Astrocyte (in vitro differentiated cells and primary cell): ENCODE data around the gene FHIT. TPM values are rescaled to one million over a fixed set of nuclear protein-coding genes. Genes with fewer than 3 reads are reported as not detected.

Experiments
- DNase-seq: peaks from one replicate; pipeline ENCODE4 v3.0.0-alpha.2; 2010; ENCODE audit warnings: low read depth
- FAIRE-seq: peaks from 2 replicates; lab custom pipeline; 2011; peaks lifted over from hg19 to GRCh38; lab: Jason Lieb, UNC
- H2AFZ ChIP-seq: 2 replicates; pipeline ENCODE4 v1.6.0; 2012; ENCODE audit warnings: low read depth, low read length, inconsistent platforms
- H3K27ac ChIP-seq: 2 replicates; pipeline ENCODE4 v1.5.1; 2011; ENCODE audit warnings: low read depth, low read length, inconsistent platforms
- H3K27me3 ChIP-seq: 2 replicates; pipeline ENCODE4 v1.6.0; 2011; ENCODE audit warnings: low read length, inconsistent platforms; ENCODE audit not compliant: insufficient read depth
- H3K36me3 ChIP-seq: 2 replicates; pipeline ENCODE4 v1.5.1; 2011; ENCODE audit warnings: low read length, inconsistent platforms; ENCODE audit not compliant: insufficient read depth
- H3K4me1 ChIP-seq: 2 replicates; pipeline ENCODE4 v1.5.1; 2011; ENCODE audit warnings: low read length, inconsistent platforms; ENCODE audit not compliant: insufficient read depth
- H3K4me2 ChIP-seq: 2 replicates; pipeline ENCODE4 v1.6.0; 2012; ENCODE audit warnings: low read length, inconsistent platforms
- H3K4me3 ChIP-seq: 2 replicates; pipeline ENCODE4 v1.5.1; 2011; ENCODE audit warnings: low read depth, mild to moderate bottlenecking, low read length, inconsistent platforms; ENCODE audit not compliant: insufficient read depth
- H3K79me2 ChIP-seq: 2 replicates; pipeline ENCODE4 v1.6.0; 2012; ENCODE audit warnings: mild to moderate bottlenecking, low read length, inconsistent platforms; ENCODE audit not compliant: insufficient read depth
- H3K9ac ChIP-seq: 2 replicates; pipeline ENCODE4 v1.6.0; 2012; ENCODE audit warnings: mild to moderate bottlenecking, low read length, inconsistent platforms
- H3K9me3 ChIP-seq: 2 replicates; pipeline ENCODE4 v1.5.1; 2012; ENCODE audit warnings: low read depth, mild to moderate bottlenecking, low read length, inconsistent platforms; ENCODE audit not compliant: insufficient read depth
- H4K20me1 ChIP-seq: 2 replicates; pipeline ENCODE4 v1.6.0; 2012; ENCODE audit warnings: low read length, inconsistent platforms; ENCODE audit not compliant: insufficient read depth
- H3K27ac Mint-ChIP-seq: one replicate; pipeline ENCODE4 v1.8.0; 2021; ENCODE audit warnings: mild to moderate bottlenecking, mixed read lengths; ENCODE audit not compliant: unreplicated experiment
- H3K27me3 Mint-ChIP-seq: one replicate; pipeline ENCODE4 v1.8.0; 2021; ENCODE audit warnings: low read depth, mixed read lengths; ENCODE audit not compliant: unreplicated experiment
- H3K36me3 Mint-ChIP-seq: one replicate; pipeline ENCODE4 v1.8.0; 2021; ENCODE audit warnings: low read depth, mixed read lengths; ENCODE audit not compliant: unreplicated experiment
- H3K4me1 Mint-ChIP-seq: one replicate; pipeline ENCODE4 v1.8.0; 2021; ENCODE audit warnings: low read depth, mixed read lengths; ENCODE audit not compliant: unreplicated experiment
- H3K4me3 Mint-ChIP-seq: one replicate; pipeline ENCODE4 v1.8.0; 2021; ENCODE audit warnings: mild to moderate bottlenecking, moderate library complexity, mixed read lengths; ENCODE audit not compliant: unreplicated experiment
- H3K9me3 Mint-ChIP-seq: one replicate; pipeline ENCODE4 v1.8.0; 2021; ENCODE audit warnings: mild to moderate bottlenecking, mixed read lengths; ENCODE audit not compliant: unreplicated experiment
- CTCF ChIP-seq: IDR thresholded peaks from 2 replicates; pipeline ENCODE4 v1.5.1; 2011; ENCODE audit warnings: low read depth, mild to moderate bottlenecking, inconsistent platforms, low read length, moderate library complexity; ENCODE audit not compliant: insufficient read depth
- EZH2 ChIP-seq: IDR thresholded peaks from 2 replicates; pipeline ENCODE4 v1.6.1; 2012; ENCODE audit warnings: mild to moderate bottlenecking, low read length, inconsistent platforms; ENCODE audit not compliant: insufficient read depth
- total RNA-seq: library from RNA; stranded (reverse); gene quantifications from 2 replicates; pipeline ENCODE4 v1.2.1, GENCODE V29; 2021

FHIT gene
- total RNA-seq, 1 donor from 2014 or later, result 6.7 TPM

DNA sequence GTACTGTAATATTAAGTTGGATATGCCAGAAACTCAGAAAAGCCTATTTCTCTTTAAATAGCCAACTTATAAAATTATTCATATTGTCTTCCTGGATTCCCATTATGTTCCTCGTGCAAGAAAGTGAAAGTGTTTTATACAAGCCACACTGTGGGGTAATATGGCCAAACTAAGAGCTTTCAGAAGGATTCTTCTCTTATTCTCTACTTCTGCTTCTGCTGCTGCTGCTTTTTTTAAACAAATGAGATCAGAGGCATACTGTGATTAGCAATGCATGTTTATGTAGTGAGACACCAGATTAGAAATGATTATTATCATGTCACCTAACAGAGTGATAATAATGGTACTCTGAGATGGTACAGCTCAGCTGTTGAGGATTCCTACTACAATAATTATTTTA lies 1174.9 kb downstream of the FHIT start:
- Mint-ChIP-seq H3K4me1 (peaks cover 5% of the 10 kb centered on the region), H3K9me3 (no peaks in the 10 kb centered on the region), H3K4me3 (no peak overlapping the region), H3K27ac (no peak overlapping the region), H3K27me3 (no peaks in the 10 kb centered on the region), H3K36me3 (no peaks in the 10 kb centered on the region)
- Histone ChIP-seq H3K9ac (no peak overlapping the region), H4K20me1 (no peaks in the 10 kb centered on the region), H3K4me2 (peak overlapping the region; percentile 20), H3K36me3 (no peaks in the 10 kb centered on the region), H3K4me1 (no peaks in the 10 kb centered on the region), H3K27ac (no peak overlapping the region), H3K27me3 (no peaks in the 10 kb centered on the region), H2AFZ (no peak overlapping the region), H3K9me3 (no peaks in the 10 kb centered on the region), H3K4me3 (no peak overlapping the region), H3K79me2 (no peaks in the 10 kb centered on the region)
- FAIRE-seq (no peak), DNase-seq (peak; percentile 6)
- TF ChIP-seq CTCF, result no peak
- TF ChIP-seq EZH2, result no peak

GRCh38 chr3:60073942-60074341 lies 1177.3 kb downstream of the FHIT start:
- Mint-ChIP-seq H3K27me3 (no peaks in the 10 kb centered on the region), H3K4me1 (peaks cover 3% of the 10 kb centered on the region), H3K36me3 (no peaks in the 10 kb centered on the region), H3K9me3 (no peaks in the 10 kb centered on the region), H3K4me3 (no peak overlapping the region), H3K27ac (no peak overlapping the region)
- Histone ChIP-seq H3K4me3 (no peak overlapping the region), H3K27ac (no peak overlapping the region), H3K27me3 (no peaks in the 10 kb centered on the region), H4K20me1 (no peaks in the 10 kb centered on the region), H2AFZ (no peak overlapping the region), H3K36me3 (no peaks in the 10 kb centered on the region), H3K4me1 (no peaks in the 10 kb centered on the region), H3K9ac (no peak overlapping the region), H3K79me2 (no peaks in the 10 kb centered on the region), H3K4me2 (no peak overlapping the region), H3K9me3 (no peaks in the 10 kb centered on the region)
- FAIRE-seq (no peak), DNase-seq (no peak)
- TF ChIP-seq EZH2 (no peak), CTCF (no peak)

DNA sequence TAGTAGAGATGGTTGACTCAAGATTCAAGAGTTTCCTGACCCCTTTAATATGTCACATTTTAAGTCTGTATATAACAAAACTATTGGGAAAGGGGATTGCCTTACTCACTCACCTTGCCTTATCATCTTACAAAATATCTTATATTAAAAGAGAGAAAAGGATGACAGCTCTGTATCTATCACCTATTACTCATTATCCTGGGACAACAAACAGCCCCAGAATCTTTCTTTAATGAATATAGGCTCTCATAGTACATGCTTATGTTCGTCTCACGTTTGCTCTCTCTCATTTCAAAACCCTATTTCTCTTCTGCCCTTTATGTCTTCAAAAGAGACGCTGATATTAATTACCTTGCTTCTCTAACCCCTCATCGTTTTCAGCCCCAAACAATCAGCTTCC lies 1178.0 kb downstream of the FHIT start:
- no peaks in the 10 kb centered on the region for H3K4me1 ChIP-seq

More for the DNA sequence above, 1178.0 kb downstream of the FHIT start:
- Histone ChIP-seq H3K9ac (no peak overlapping the region), H4K20me1 (no peaks in the 10 kb centered on the region), H3K27me3 (no peaks in the 10 kb centered on the region), H2AFZ (no peak overlapping the region), H3K4me2 (no peak overlapping the region), H3K36me3 (no peaks in the 10 kb centered on the region), H3K4me3 (no peak overlapping the region), H3K79me2 (no peaks in the 10 kb centered on the region), H3K9me3 (no peaks in the 10 kb centered on the region), H3K27ac (no peak overlapping the region)
- DNase-seq (no peak), FAIRE-seq (no peak)
- H3K9me3 Mint-ChIP-seq, result no peaks in the 10 kb centered on the region
- peaks cover 3% of the 10 kb centered on the region for H3K4me1 Mint-ChIP-seq
- no peak overlapping the region for H3K4me3 Mint-ChIP-seq
- TF ChIP-seq EZH2, result no peak
- TF ChIP-seq CTCF, result no peak
- H3K27me3 Mint-ChIP-seq, result no peaks in the 10 kb centered on the region
- H3K27ac Mint-ChIP-seq, result no peak overlapping the region
- H3K36me3 Mint-ChIP-seq, result no peaks in the 10 kb centered on the region
